HepG2 (cell line): Measurements from ENCODE around the gene SPATA25. TPM values are rescaled to one million over a fixed set of nuclear protein-coding genes. Genes with fewer than 3 reads are reported as not detected.

Experiments
- DNMT1 ChIP-seq: sonication (generic); formaldehyde crosslinking; IDR thresholded peaks from 2 replicates; pipeline ENCODE4 v1.5.1; 2020; ENCODE audit warnings: mild to moderate bottlenecking, missing genetic modification reagents
- GLI4 ChIP-seq: sonication (generic); formaldehyde crosslinking; IDR thresholded peaks from 2 replicates; pipeline ENCODE4 v1.5.1; 2020; ENCODE audit warnings: missing genetic modification reagents, mild to moderate bottlenecking, moderate library complexity, borderline replicate concordance
- KMT2B ChIP-seq: IDR thresholded peaks from 2 replicates; pipeline ENCODE4 v1.6.1; 2016; ENCODE audit warnings: missing genetic modification reagents, missing compliant biosample characterization
- PHF5A ChIP-seq: IDR thresholded peaks from one replicate; pipeline ENCODE4 v1.6.1; 2018; ENCODE audit warnings: low read depth, missing genetic modification reagents; ENCODE audit not compliant: unreplicated experiment
- RFXAP ChIP-seq: sonication (generic); formaldehyde crosslinking; IDR thresholded peaks from 2 replicates; pipeline ENCODE4 v1.4.0; 2020; ENCODE audit warnings: missing genetic modification reagents, borderline replicate concordance
- ZBTB7A ChIP-seq: sonication (generic); formaldehyde crosslinking; IDR thresholded peaks from 2 replicates; pipeline ENCODE4 v1.8.0; 2022; ENCODE audit warnings: mild to moderate bottlenecking, missing genetic modification reagents
- ZKSCAN1 ChIP-seq: fragments of 150-350 bp; IDR thresholded peaks from 2 replicates; pipeline ENCODE4 v1.6.1; 2014; ENCODE audit warnings: low read length
- ZNF460 ChIP-seq: sonication (generic); formaldehyde crosslinking; IDR thresholded peaks from 2 replicates; pipeline ENCODE4 v1.5.1; 2020; ENCODE audit warnings: missing genetic modification reagents, mild to moderate bottlenecking, borderline replicate concordance
- ZNF660 ChIP-seq: sonication (generic); formaldehyde crosslinking; IDR thresholded peaks from 2 replicates; pipeline ENCODE4 v1.5.1; 2020; ENCODE audit warnings: mild to moderate bottlenecking, low read depth, missing genetic modification reagents, borderline replicate concordance
- ZNF747 ChIP-seq: sonication (generic); formaldehyde crosslinking; IDR thresholded peaks from 2 replicates; pipeline ENCODE4 v1.8.1; 2023; ENCODE audit warnings: missing genetic modification reagents, mild to moderate bottlenecking, borderline replicate concordance
- polyA plus RNA-seq, 8 experiments: library from polyadenylated mRNA; depleted of rRNA in 3 of 8; stranded (reverse) in 7 of 8; unstranded in 1 of 8; fragments of >200 nt; fragmentation: Illumina TruSeq in 4 of 8; extraction: Trizol in 4 of 8; gene quantifications; 2 replicates each; pipeline versions ENCODE4 v1.2.1 to v1.2.3, GENCODE V29; 2011 to 2016; ENCODE audit warnings: low read depth in 4 of 8, missing spikeins in 1 of 8, mixed read lengths in 1 of 8; ENCODE audit not compliant: insufficient read depth in 1 of 8
- total RNA-seq, 5 experiments: library from RNA; depleted of rRNA; stranded (reverse); fragments of >200 nt; fragmentation: Illumina TruSeq; extraction: Trizol; gene quantifications; 2 replicates each; pipeline ENCODE4 v1.2.3, GENCODE V29; 2016; ENCODE audit warnings: low read depth in 1 of 5
- TF ChIP-seq, protein P1 (sequence below): sonication (generic); formaldehyde crosslinking; IDR thresholded peaks from 2 replicates; pipeline ENCODE4 v1.8.0; 2022; ENCODE audit warnings: mild to moderate bottlenecking, missing genetic modification reagents, moderate library complexity
- TF ChIP-seq, protein P2 (sequence below), 2 experiments: sonication (generic) in 1 of 2; formaldehyde crosslinking in 1 of 2; IDR thresholded peaks; 2 replicates each; pipeline versions ENCODE4 v1.4.0 to v1.6.1; 2018 to 2020; ENCODE audit warnings: missing genetic modification reagents in 2 of 2, borderline replicate concordance in 1 of 2, low read depth in 1 of 2, mild to moderate bottlenecking in 1 of 2, missing biosample characterization in 1 of 2

Gene SPATA25
- total and polyA plus RNA-seq, 2 of the 13 experiments (the other 11 are each of a cell fraction or from before 2014, with no cell fraction given) = 4.8 to 7.6 TPM

DNA sequence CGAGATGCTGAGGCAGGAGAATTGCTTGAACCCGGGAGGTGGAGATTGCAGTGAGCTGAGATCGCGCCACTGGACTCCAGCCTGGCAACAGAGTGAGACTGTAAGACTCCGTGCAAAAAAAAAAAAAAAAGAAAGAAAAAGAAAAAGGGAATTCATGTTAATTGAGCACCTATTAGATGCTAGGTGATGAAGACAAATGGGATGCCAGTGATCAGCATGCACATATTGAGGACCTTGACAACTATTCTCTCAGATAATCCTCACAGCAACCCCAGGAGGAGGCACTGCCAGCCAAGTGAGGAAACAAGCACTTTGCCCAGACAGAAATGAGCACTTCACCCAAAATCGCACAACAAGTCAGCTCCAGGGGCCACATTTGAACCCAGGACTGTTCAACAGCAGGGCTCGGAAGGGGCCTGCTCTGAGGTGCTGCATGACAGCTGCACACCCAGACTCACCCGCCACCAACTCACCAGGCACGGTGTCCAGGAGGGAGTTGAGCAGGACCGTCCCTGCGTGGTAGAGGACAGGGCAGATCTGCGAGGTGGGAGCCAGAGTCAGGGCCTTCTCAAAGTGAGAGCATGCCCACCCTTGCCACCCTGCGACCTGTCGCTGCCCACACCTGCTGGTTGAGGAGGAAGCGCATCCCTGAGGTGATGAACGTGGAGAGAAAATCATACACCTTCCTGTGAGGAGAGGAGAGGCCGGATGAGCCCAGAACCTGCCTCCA is 20.0 kb upstream of the SPATA25 start (continued):
- TF ChIP-seq ZKSCAN1 (no peak), ZNF747 (CRISPR knock-in tag) (no peak), ZBTB7A (CRISPR knock-in tag) (no peak), ZNF460 (CRISPR knock-in tag) (no peak), KMT2B (no peak), DNMT1 (CRISPR knock-in tag) (no peak), ZNF660 (CRISPR knock-in tag) (no peak), RFXAP (no peak), PHF5A (CRISPR knock-in tag) (no peak), GLI4 (CRISPR knock-in tag) (no peak)
- TF ChIP-seq, protein P1, sequence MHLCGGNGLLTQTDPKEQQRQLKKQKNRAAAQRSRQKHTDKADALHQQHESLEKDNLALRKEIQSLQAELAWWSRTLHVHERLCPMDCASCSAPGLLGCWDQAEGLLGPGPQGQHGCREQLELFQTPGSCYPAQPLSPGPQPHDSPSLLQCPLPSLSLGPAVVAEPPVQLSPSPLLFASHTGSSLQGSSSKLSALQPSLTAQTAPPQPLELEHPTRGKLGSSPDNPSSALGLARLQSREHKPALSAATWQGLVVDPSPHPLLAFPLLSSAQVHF (CRISPR knock-in tag) = no peak
- TF ChIP-seq, protein P2, sequence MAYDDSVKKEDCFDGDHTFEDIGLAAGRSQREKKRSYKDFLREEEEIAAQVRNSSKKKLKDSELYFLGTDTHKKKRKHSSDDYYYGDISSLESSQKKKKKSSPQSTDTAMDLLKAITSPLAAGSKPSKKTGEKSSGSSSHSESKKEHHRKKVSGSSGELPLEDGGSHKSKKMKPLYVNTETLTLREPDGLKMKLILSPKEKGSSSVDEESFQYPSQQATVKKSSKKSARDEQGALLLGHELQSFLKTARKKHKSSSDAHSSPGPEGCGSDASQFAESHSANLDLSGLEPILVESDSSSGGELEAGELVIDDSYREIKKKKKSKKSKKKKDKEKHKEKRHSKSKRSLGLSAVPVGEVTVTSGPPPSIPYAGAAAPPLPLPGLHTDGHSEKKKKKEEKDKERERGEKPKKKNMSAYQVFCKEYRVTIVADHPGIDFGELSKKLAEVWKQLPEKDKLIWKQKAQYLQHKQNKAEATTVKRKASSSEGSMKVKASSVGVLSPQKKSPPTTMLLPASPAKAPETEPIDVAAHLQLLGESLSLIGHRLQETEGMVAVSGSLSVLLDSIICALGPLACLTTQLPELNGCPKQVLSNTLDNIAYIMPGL (CRISPR knock-in tag; IDR thresholded peaks at IDR 0.05; ENCODE audit: borderline replicate concordance in 1 of 2, low read depth in 1 of 2) = no peak
